Ammon's horn (tissue), 1 donor: ENCODE measurements around the gene CHRM1.
"Not testable (repeated sequence)": the region's sequence is repeated elsewhere in the genome, so short reads cannot be mapped to it uniquely, and the experiment has no call there.

Experiments used
- DNase-seq: peaks from one replicate; pipeline ENCODE4 v3.0.0-alpha.2; 2016; ENCODE audit warnings: low spot score

Gene CHRM1

DNA sequence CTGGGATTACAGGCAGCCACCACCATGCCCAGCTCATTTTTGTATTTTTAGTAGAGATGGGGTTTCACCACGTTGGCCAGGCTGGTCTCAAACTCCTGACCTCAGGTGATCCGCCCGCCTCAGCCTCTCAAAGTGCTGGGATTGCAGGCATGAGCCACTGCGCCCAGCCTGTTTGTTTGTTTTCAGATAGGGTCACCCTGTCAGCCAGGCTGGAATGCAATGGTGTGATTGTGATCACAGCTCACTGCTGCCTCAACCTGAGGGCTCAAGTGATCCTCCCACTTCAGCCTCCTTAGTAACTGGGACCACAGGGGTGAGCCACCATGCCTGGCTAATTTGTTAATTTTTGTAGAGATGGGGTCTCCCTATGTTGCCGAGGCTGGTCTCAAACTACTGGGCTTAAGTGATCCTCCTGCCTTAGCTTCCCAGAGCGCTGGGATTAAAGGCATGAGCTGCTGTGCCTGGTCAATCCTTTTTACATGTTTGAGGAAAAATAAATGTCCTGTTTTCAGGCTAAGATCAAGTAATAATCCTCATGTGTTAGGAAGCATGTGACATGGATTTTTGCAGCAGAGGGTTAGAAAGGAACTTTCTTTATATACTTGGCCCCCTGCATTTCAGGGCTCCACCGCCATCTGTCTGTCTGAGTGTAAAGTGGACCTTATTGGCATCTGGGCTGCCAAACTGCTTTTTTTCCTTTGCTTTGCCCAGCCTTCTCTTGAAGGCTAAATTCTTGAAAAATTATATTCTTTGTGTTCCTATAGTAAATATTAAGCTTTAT lies 45.3 kb downstream of the CHRM1 start:
- no peak for DNase-seq

DNA sequence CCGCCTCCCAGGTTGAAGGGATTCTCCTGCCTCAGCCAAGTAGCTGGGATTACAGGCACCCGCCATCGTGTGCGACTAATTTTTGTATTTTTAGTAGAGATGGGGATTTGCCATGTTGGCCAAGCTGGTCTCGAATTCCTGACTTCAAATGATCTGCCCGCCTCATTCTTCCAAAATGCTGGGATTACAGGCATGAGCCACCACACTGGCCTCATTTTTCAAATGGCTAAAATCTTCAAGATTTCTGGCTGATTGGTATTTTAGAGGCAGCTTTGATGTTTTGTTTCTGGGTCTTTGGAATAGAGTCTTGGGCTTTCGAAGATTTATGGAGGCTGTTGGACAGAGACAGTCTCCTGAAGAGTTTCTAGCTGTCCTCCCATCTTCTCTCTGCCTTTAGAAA lies 46.3 kb downstream of the CHRM1 start:
- no peak for DNase-seq

DNA sequence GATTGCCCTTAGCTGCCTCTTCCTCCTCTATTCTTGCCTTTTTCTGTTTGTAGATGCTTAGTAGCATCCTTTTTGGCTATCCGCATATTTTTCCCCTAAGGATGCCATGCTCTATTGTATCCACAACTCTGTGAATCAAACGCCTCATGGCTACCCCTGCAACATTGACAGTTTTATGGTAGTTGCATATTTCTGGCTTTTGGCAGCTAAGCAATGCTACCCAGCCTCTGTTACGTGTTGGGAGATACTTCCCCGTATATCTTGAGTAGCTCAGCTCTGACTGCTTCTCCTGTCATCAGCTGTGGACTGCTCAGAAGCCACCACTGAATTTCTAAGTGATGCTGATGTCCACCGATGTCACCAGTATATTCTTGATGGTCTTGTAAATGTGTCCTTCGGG lies 55.5 kb downstream of the CHRM1 start:
- no peak for DNase-seq

DNA sequence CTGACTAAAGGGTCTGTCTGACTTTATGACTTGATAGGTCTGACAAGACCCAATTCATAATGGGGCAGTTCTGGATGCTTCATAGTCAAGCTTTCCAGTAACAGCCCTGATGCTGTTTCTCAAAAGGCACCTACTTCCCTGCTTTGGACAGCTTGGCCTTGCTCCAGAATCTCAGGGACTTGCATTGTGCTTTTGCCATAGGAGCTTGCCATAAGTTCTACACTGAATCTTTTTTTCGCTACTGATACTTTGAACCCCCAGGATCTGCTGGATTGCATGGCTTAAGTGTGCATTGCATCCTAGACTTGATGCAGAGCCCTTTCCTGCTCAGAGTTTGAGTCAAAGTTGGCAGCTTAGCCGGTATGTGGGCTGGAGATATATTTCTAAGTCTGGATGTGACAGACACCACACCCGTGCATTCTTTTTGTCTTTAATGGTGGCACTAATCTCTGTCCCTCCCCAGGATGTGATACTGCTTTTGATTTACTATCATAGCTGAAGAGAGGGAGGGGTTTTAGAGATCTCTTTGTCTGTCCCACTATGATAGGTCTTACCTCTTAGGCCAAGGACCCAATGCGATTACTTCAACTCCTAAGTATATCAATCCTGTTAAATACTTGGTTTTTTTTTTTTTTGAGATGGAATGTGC lies 57.4 kb downstream of the CHRM1 start:
- no peak for DNase-seq

DNA sequence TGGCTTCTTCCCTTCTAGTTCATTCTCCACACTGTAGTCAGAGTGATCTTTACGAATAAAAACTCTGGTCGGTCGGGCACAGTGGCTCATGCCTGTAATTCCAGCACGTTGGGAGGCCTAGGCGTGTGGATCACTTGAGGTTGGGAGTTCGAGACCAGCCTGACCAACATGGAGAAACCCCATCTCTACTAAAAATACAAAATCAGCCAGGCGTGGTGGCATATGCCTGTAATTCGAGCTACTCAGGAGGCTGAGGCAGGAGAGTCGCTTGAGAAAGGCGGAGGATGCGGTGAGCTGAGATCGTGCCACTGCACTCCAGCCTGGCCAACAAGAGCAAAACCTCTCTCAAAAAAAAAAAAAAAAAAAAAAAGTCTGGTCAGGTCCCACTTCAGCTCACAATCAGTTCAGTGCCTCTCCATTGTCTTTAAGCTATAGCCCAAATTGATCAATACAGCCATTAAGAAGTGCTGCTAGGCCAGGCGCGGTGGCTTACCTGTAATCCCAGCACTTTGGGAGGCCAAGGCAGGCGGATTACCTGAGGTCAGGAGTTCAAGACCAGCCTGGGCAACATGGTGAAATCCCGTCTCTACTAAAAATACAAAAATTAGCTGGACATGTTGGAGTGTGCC lies 59.5 kb downstream of the CHRM1 start:
- not testable (repeated sequence) for DNase-seq

DNA sequence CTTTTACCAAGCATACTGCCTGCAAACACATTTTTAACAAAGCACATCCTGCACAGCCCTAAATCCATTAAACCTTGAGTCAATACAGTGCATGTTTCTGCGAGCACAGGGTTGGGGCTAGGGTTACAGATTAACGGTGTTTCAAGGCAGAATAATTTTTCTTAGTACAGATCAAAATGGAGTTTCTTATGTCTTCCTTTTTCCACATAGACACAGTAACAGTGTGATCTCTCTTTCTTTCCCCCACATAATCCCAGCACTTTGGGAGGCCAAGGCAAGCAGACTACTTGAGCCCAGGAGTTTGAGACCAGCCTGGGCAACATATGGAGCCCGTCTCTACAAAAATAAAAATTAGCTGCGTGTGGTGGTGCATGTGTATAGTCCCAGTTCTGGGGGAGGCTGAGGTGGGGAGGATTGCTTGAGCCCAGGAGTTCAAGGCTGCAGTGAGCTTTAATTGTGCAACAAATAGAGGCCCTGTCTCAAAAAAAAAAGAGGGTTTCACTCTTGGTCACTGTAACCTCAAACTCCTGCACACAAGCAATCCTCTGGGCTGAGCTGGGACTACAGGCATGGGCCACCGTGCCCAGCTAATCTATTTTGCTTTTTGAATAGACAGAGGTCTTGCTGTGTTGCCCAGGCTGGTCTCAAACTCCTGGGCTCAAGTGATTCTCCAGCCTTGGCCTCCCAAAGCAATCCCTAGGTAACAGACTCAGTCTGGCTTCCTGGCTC lies 60.2 kb downstream of the CHRM1 start:
- no peak for DNase-seq

DNA sequence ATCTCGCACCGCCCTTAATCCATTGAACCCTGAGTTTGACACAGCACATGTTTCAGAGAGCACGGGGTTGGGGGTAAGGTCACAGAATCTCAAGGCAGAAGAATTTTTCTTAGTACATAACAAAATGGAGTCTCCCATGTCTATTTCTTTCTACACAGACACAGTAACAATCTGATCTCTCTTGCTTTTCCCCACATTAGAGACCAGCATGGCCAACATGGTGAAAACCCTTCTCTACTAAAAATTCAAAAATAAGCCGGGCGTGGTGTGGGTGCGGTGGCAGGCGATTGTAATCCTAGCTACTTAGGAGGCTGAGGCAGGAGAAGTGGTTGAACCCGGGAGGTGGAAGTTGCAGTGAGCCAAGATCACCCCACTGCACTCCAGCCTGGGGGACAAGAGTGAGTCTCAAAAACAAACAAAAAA lies 61.9 kb downstream of the CHRM1 start:
- DNase-seq, result not testable (repeated sequence)
